DMS114 treated with DMSO at 0.1 percent for 48 hours (cell line): ENCODE data around the gene GLYAT.
"Not testable (repeated sequence)": the region's sequence is repeated elsewhere in the genome, so short reads cannot be mapped to it uniquely, and the experiment has no call there.

Experiments used
- DNase-seq: peaks from one replicate; lab custom pipeline; 2025; ENCODE audit not compliant: unreplicated experiment; lab: John Stamatoyannopoulos, UW

GLYAT gene

DNA sequence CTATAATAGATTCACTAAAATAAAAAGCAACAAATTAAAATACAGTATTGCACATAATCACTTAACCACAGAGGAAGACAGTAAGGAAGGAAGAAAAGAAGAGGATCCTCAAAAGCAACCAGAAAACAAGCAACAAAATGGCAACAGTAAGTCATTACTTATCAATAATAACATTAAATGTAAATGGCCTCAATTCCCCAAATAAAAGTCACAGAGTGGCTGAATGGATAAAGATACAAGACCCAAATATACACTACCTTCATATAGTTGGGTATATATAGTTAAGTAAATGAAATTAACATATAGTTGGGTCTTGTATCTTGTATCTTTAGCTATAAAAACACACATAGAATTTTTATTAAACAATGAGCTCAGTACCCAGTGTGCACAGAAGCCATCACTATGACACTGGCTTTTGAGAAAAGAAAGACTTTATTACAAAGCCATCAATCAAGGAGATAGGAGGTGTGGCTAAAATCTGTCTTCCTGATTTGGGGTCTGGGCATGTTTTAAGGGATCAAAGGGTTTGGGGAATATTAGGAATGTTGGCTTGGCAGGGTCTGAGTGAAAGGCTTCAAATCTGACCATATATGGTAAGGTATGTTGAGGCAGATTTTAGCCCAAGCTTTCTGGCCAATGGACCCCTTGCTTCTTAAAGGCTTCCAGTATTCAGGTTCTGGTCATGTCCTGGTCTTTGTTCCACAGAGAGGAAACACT, 13.4 kb upstream of the GLYAT start:
- DNase-seq: no peak

DNA sequence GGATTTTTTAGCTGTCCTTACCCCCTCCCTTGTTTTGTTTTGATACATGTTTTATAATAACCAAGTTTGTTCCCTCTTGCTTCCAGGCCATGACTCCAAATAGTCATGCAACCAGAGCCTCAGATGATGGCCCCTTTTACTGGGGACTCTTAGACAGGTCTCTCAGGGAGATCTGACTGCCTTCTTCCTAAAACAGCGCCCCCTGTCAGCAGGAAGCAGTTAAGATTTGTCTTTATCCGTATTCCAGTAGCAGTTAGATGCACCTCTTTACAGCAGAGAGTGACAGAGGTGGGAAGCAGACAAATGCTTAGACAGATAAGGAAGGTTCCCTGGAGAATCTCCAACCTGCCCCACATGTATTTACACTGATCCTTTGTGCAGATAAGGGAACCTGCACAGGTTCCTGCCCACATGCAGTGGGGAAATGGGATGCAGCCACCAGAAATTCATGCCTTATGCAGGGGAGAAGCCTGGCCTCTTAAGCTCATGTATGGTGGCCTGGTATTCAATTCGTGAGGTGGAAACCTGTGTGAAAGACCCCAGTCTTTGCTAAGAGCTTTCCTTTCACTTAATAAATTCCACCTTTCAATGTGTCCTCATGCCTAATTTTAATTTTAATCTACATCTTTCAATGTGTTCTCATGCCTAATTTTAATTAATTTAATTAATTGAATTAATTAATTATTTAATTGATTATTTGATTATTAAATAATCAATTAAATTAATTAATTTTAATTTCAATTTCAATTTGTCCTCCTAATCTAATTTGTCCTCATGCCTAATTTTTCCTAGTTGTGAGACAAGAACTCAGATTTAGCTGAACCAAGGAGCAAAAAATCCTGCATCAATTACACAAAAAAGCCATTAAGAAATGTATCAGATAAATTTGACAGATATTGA, 11.5 kb upstream of the GLYAT start:
- no peak for DNase-seq

DNA sequence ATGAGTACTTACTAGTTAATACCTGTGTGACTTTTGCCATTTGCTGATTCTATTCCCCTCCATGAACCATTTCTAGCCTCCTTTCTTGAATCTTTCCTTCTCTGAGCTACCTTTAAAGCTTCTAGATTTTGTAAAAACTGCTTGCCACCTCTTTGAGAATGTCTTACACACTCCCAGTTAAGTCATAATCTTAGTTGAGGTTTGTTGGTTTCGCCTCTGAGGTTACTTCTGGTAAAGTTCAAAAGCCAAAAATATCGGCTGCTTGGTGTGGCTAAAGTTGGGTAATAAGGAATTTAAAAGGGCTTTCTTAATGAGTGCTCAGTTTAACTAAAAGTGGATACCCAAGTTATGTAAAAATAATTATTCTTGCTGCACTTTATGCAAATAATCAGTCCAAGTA, 10.4 kb upstream of the GLYAT start:
- DNase-seq: no peak

DNA sequence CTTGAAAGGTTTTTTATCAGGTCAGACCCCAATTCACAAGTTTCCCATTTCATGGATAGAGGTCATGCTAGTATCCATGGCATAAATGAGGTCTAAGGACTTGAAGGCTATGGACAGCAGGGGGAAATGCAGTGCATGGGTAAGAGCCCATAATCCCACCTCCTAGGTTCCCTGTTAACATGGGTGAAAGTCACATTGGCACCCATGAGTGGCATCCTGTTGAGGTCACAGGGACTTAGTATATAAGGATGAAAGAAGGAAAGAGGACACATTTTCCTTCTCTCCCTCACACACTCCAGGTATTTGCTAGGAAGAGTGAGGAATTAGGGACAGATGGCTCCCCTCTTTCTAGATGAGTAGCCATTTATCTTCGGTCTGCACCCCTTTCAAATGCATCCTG, 9.4 kb upstream of the GLYAT start:
- no peak for DNase-seq

DNA sequence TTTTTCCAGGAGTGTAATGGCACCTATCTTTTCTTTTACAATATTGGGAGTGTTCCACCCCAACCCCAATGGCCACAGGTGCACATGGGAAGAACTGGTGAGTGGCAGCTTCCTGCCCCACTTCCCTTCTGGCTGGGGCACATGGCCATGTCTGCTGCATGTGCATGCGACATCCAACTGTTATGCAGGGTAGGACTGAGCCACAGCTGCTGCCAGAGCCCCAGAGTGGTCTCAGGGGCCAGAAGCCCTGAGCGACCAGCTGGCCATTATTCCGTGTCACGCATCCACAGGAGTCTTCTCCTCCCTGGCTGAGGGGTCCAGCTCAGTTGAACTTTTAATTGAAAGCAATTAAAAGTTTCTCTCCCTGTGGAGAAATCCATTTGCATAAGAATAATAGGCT, 8.7 kb upstream of the GLYAT start:
- no peak for DNase-seq

DNA sequence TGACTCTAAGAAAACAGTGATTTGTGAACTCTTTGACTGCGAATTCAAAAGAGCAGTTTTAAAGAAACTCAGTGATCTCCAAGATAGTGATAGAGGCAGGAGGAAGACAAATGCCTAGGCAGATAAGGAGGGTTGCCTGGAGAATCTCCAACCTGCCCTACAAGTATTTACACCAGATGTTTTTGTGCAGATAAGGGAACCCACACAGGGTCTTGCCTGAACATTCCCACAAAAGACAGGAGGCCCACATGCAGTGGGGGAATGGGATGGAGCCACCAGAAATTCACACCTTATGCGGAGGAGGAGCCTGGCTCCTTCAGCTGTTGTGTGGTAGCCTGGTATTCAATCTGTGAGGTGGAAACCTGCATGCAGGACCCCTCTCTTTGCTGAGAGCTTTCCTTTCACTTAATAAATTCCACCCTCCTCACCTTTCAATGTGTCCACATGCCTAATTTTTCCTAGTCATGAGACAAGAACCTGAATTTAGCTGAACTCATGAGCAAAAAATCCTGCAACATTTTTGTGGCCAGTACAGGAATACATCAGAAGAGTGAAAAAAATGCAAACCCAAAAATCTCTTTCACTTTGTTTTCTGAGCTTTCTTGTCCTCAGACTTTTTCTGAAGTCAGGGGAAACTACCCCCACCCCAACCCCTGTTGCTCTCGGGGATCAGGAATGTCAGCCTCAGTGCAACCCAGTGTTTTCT, 8.1 kb upstream of the GLYAT start:
- DNase-seq: no peak

DNA sequence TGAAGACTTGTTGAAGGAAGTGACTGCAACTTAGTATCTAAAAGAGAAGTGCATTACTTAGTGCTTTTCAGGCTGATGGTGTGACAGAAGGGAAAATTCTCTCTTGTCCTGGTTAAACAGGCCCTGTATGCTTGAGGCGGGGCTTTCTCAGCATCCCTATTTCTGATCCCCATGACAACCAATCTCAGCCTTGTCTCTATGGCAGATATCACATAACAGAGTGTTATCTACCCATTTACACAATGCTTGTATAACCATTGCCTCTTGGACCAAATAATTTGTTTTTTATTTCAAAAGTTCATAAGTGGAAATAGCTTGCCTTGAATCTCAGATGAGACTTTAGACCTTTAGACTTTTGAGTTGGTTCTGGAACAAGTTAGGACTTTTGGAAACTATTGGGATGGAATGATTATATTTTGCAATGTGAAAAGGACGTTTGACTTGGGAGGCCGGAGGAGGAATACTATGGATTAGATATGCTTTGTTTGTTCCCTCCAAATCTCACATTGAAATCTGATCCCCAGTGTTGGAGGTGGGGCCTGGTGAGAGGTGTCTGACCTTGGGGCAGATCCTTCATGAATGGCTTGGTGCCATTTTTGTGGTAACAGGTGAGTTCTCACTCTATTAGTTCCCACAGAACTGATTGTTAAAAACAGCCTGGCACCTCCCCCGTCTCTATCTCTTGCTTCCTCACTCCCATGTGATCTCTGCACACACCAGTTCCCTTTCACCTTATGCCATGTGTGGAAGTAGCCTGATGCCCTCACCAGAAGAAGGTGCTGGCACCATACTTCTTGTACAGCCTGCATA, 3.1 kb upstream of the GLYAT start:
- no peak for DNase-seq

DNA sequence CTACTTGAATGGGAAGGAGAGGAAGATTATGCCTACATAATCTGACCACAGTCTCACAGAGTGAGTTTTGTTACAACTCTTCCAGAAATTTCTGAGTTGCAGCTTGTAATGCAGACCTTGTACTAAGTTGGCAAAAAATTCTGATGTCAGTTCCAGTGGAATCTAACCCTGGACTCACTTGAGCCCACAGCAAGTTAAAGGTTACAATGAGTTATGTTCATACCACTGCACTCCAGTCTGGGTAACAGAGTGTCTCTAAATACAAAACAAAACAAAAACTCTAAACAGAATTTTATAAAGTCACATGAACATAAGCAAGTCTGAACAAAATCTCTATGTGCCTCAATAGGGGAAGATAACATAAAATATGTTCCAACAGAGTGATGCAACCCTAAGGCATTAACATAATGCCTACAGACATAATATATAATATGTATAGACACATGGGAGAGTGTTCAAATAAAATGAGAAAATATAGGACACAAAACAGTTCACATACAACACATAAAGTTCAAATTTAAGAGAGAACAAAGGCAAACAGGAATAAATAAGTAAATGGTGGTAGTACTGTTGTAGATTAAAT, 1.1 kb downstream of the GLYAT start:
- DNase-seq: no peak

DNA sequence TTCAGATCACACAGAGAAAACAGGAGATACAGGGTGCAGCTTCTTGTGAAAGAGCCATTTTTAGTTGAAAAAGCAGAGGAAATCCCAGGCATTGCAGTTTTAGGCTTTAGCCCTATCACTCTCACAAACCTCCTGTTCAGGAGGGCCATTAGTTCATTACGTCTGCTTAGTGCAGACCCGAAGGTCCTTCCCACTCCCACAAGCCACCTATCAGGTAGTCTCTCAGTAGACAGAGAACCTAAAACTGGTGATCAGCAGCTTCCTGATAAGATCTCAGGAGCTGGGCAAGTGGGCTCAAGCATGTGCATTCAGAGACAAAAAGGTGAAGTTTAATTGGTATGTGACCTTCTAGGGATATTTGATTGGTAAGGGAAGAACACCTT, 4.3 kb downstream of the GLYAT start:
- no peak for DNase-seq

DNA sequence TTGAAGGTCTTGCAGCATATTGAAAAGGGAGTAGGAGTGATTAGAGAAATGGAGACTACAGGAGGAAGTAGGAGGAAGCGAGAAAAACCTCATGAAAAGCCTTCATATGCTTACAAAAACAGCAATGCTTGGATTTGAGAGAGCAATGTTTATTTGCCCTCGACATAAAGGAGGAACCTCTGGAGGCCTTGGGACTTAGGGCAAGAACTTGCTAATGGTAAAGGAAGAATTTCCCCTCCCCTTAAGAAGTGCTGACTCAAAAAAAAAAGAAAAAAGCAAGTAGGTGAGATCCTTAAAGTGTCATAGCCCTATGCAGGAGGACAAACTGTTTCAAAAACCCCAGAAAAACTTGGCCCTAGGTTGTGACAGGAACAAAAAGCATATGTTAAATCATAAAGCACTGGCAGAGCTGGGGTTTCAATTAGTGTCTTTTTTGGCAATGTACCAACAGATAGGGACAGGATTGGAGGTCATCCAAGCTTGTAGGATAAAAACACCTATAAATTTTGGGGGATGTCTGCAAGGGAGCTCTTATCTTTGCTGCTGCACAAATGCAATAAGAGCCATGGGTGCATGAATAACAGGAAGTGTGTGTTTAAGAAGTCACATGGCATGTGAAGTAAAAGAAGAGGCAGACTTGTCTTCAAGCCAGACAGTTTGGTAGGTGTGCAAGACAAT, 4.9 kb downstream of the GLYAT start:
- DNase-seq: no peak

DNA sequence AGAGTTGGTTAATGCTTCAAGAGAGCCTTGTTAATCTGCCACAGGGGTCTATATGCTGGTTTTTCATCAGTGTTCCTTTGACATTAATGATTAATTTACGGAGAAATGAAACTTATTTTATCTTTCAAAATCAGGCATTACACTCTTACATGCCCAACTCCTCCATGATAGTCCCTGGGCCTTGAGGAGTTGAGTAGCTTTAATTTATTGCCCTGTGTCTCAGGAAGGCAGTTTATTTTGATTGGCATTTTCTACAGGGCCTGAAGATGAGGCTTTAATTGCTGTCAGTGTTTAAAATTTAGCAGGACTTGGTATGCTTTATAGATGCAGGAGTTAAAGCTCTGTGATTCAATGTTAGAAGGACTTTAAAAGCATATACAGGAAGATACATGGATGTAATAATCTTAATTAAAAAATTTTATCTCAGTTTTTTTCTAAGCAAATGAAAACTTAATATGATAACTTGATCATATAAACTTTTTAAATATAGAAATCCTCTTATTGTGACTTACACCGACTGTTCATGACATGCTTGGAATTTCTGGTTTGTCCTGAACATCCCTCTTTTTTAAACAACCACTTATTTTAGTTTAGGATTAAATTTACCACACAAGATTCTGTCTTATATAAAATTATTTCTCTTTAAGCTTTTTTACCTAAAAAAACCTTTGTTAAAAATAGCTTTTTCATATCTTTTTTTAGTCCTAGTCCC, 12.2 kb downstream of the GLYAT start:
- no peak for DNase-seq

DNA sequence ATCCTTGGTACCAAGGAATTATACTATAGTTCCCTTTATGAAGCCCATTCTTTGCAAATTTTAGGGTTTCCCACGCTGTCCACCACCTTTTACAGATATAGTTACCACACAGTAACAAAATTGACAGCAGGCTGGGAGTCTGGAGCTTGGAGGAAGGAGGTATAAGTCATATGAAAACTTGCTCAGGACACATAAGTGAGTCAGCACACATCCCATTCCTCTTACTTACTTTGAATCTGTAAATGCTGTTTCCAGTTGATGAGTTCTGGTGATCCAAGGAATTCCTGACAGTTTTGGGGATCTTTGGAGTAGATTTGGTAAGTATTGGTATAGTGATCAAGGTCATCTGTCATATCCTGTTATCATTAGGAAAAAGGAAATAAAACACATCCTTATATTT, 19.2 kb downstream of the GLYAT start:
- DNase-seq: no peak

DNA sequence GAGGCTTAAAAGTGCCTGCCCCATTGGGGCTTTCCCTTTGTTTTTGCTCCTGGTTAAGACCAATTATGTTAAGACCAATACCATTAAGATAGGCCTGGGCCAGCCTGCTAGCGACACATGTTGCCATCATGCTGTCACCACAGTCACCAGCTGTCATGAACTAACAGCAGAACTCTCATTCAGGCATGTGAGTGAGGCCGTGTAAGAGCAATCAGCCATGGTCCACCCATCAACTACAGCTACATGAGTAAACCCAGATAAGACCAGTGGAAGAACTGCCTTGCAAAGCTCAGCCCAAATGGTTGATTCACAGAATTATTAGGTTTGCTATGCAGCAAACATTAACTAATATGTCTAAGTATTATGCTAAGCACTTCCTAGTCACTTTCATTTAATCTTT, 19.9 kb downstream of the GLYAT start:
- DNase-seq: no peak

DNA sequence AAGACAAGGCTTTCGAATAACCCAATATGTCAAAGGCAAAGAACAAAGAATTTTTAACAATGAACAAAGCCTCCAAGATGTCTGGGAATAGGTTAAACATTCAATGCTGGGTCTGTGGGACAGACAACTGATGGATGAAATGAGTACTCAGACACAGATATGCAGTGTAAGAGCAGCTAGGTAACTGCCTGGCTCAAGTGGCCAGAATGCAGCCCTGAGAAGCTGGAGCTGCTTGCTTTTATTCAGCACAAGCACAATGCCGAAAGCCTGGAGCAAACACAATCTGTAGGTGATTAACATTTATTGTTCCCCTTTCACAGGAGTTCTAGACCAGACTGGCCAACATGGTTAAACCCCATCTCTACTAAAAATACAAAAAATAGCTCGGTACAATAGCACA, 24.0 kb downstream of the GLYAT start:
- no peak for DNase-seq

DNA sequence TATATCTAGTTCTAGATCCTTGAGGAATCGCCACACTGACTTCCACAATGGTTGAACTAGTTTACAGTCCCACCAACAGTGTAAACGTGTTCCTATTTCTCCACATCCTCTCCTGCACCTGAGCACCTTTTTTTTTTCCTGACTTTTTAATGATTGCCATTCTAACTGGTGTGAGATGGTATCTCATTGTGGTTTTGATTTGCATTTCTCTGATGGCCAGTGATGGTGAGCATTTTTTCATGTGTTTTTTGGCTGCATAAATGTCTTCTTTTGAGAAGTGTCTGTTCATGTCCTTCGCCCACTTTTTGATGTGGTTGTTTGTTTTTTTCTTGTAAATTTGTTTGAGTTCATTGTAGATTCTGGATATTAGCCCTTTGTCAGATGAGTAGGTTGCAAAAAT, 34.9 kb downstream of the GLYAT start:
- DNase-seq: not testable (repeated sequence)

DNA sequence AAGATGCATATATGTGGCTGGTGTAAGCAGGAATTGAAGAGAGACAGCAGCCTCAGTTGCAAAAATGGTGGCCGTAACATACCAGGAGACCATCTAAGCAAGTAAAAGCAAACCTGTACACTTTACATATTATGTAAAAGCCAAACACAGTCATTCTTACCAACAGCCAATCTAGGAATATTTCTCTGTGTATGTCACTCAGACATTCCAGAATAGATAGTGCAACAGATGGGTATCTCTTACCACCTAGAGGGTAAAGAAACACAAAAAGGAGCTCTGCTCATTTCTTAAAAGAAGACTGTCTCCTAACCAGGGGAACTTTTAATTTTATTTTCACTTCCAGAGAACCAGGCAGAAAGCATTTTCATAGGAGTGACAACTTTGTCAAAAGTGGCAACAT, 38.7 kb downstream of the GLYAT start:
- no peak for DNase-seq

DNA sequence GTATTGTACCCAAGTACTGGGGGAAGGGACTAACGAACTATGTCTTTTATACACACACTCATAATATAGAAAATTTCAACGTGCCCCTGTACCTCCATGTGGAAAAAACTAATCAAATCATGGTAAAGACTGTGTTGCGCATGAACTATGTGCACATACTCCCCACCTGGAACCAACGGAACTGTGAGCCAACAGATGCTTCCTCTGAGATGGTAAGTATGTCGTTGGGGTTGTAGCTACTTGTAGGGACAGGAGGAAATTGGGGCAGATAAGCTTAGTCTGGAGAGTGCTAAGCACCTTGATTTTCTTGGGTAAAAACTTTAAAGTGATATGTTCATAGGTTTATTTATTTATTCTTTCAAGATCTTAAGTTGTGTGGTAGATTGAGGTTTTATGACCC, 40.1 kb downstream of the GLYAT start:
- no peak for DNase-seq

DNA sequence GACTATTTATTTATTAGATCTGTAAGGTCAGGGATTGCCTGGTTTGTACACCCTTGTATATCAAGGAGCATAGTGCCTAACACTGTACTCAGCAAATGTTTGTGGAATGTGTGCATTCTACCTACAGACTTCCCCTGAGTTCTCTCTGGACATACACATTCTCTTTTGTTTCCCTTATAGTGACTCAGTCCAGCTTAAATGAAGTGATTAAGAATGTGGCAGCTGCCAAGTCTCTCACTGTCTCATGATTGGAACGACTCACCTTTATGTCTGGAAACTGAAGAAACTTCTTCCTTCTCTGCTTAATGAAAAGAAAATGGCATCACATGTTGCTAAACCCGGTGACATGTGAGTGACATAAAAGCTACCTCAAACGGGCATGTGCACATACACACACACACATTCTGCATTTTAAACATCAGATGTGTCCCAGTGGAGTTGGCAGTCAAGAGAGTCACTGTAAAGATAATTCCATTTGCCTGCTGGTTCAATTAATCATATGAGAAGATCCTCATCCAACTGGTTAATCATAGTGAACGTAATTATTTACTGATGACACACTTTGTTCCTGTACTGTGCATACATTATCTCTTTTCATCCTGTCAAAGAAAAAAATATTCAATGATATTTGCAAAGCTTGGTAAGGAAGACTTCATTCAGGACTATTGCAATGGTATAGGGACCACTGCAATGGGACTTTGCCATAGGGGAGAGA, 42.8 kb downstream of the GLYAT start:
- DNase-seq: no peak
